ENCODE data around the gene NPHS2. TPM values are rescaled to one million over a fixed set of nuclear protein-coding genes. Genes with fewer than 3 reads are reported as not detected.

Gene NPHS2
- total RNA-seq, 3 donors from 2014 or later (not counting 1 experiment from before 2014, with no cell fraction given) = not detected

- H3K27ac Mint-ChIP-seq = no peak overlapping the region
- H3K27me3 ChIP-seq (ENCODE audit: control insufficient read depth, insufficient read depth, low read length) = no peaks in the 10 kb centered on the region
- H3K9me3 Mint-ChIP-seq = no peaks in the 10 kb centered on the region
- no peaks in the 10 kb centered on the region for H3K4me1 ChIP-seq (ENCODE audit: control insufficient read depth, insufficient read depth, low read length)
- H3K9me3 ChIP-seq (ENCODE audit: control insufficient read depth, insufficient read depth, low read length) = no peaks in the 10 kb centered on the region
- intact Hi-C loops (cut with micrococcal nuclease) = no loop called here
- H3K4me3 Mint-ChIP-seq = no peak overlapping the region
- DNase-seq = no peak
- ATAC-seq = no peak
- H3K4me3 ChIP-seq (ENCODE audit: low read length) = no peak overlapping the region
- no peak for TF ChIP-seq CTCF (IDR thresholded peaks at IDR 0.05)
- peaks cover 0 to 4% of the 10 kb centered on the region in 2 donors for H3K27me3 Mint-ChIP-seq (ENCODE audit: low read depth in 2 of 2)
- no peaks in the 10 kb centered on the region for H3K4me1 Mint-ChIP-seq
- H3K27ac ChIP-seq (ENCODE audit: low read length) = no peak overlapping the region
- no peaks in the 10 kb centered on the region for H3K36me3 ChIP-seq (ENCODE audit: control insufficient read depth, insufficient read depth, low read length)
- no peaks in the 10 kb centered on the region for H3K36me3 Mint-ChIP-seq
- WGBS (ENCODE audit: insufficient coverage) = 64% methylated on average over 2 of the region's 2 CpGs
These were observed 28.7 kb downstream of the NPHS2 start for GRCh38 chr1:179547021-179547535.

- intact Hi-C loops (cut with micrococcal nuclease) = no loop called here
- Histone ChIP-seq H3K27me3 (ENCODE audit: control insufficient read depth, insufficient read depth, low read length) (no peaks in the 10 kb centered on the region), H3K36me3 (ENCODE audit: control insufficient read depth, insufficient read depth, low read length) (no peaks in the 10 kb centered on the region), H3K27ac (ENCODE audit: low read length) (no peak overlapping the region), H3K4me3 (ENCODE audit: low read length) (no peak overlapping the region), H3K4me1 (ENCODE audit: control insufficient read depth, insufficient read depth, low read length) (no peaks in the 10 kb centered on the region), H3K9me3 (ENCODE audit: control insufficient read depth, insufficient read depth, low read length) (no peaks in the 10 kb centered on the region)
- no peak for ATAC-seq
- Mint-ChIP-seq H3K36me3 (no peaks in the 10 kb centered on the region), H3K9me3 (no peaks in the 10 kb centered on the region), H3K4me3 (no peak overlapping the region), H3K27ac (no peak overlapping the region), H3K4me1 (no peaks in the 10 kb centered on the region), H3K27me3 (ENCODE audit: low read depth in 2 of 2) (peaks cover 0 to 2% of the 10 kb centered on the region in 2 donors)
- DNase-seq = no peak
- WGBS (ENCODE audit: insufficient coverage) = 90% methylated on average over 3 of the region's 3 CpGs
- no peak for TF ChIP-seq CTCF (IDR thresholded peaks at IDR 0.05)
These were observed 30.4 kb downstream of the NPHS2 start for GRCh38 chr1:179545321-179545720.

- intact Hi-C loops (cut with micrococcal nuclease) = no loop called here
- ATAC-seq (no peak), DNase-seq (no peak)
- no peaks in the 10 kb centered on the region for H3K27me3 ChIP-seq (ENCODE audit: control insufficient read depth, insufficient read depth, low read length)
- H3K27ac Mint-ChIP-seq = no peak overlapping the region
- no peaks in the 10 kb centered on the region for H3K9me3 ChIP-seq (ENCODE audit: control insufficient read depth, insufficient read depth, low read length)
- H3K4me1 ChIP-seq (ENCODE audit: control insufficient read depth, insufficient read depth, low read length) = no peaks in the 10 kb centered on the region
- H3K36me3 Mint-ChIP-seq = no peaks in the 10 kb centered on the region
- H3K4me3 Mint-ChIP-seq = no peak overlapping the region
- peaks cover 4 to 5% of the 10 kb centered on the region in 2 donors for H3K9me3 Mint-ChIP-seq
- no peaks in the 10 kb centered on the region for H3K36me3 ChIP-seq (ENCODE audit: control insufficient read depth, insufficient read depth, low read length)
- WGBS (ENCODE audit: insufficient coverage) = no CpG with 5 or more reads among the region's 2 CpGs
- H3K4me1 Mint-ChIP-seq = no peaks in the 10 kb centered on the region
- no peak overlapping the region for H3K27ac ChIP-seq (ENCODE audit: low read length)
- no peaks in the 10 kb centered on the region for H3K27me3 Mint-ChIP-seq (ENCODE audit: low read depth in 2 of 2)
- TF ChIP-seq CTCF (IDR thresholded peaks at IDR 0.05) = no peak
- no peak overlapping the region for H3K4me3 ChIP-seq (ENCODE audit: low read length)
These were observed 34.0 kb downstream of the NPHS2 start for GRCh38 chr1:179541774-179542173.

- Mint-ChIP-seq H3K9me3 (peaks cover 0 to 2% of the 10 kb centered on the region in 2 donors), H3K27me3 (ENCODE audit: low read depth in 2 of 2) (no peaks in the 10 kb centered on the region), H3K4me1 (no peaks in the 10 kb centered on the region), H3K27ac (no peak overlapping the region), H3K36me3 (no peaks in the 10 kb centered on the region), H3K4me3 (no peak overlapping the region)
- 70% methylated on average over 1 of the region's 1 CpG for WGBS (ENCODE audit: insufficient coverage)
- DNase-seq = no peak
- Histone ChIP-seq H3K27me3 (ENCODE audit: control insufficient read depth, insufficient read depth, low read length) (no peaks in the 10 kb centered on the region), H3K4me3 (ENCODE audit: low read length) (no peak overlapping the region), H3K27ac (ENCODE audit: low read length) (no peak overlapping the region), H3K9me3 (ENCODE audit: control insufficient read depth, insufficient read depth, low read length) (no peaks in the 10 kb centered on the region), H3K4me1 (ENCODE audit: control insufficient read depth, insufficient read depth, low read length) (no peaks in the 10 kb centered on the region), H3K36me3 (ENCODE audit: control insufficient read depth, insufficient read depth, low read length) (no peaks in the 10 kb centered on the region)
- ATAC-seq = no peak
- no peak for TF ChIP-seq CTCF (IDR thresholded peaks at IDR 0.05)
- intact Hi-C loops (cut with micrococcal nuclease) = no loop called here
These were observed 45.4 kb downstream of the NPHS2 start for GRCh38 chr1:179530352-179530751.

All from natural killer cell (primary cell).